ENCODE measurements around the gene CERS6.

DNA sequence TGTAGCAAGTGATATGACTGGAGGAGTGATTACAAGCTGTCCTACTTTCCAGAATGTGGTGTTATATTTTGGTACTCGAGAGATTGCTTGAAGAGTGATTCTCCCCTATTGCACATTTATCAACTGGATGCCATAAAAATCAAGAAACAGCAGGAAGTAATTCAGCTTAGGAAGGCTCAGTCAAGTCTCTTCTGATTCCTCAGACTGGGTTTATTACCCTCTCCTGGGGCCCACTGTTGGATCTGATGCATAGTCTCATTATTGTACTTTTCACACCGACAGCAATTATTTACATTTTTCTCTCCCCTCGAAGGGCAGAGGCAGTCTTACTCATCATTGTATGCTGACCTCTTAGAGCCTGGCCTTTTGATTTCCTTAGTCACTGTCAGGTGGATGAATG is 355.6 kb downstream of the CERS6 start:
- TF ChIP-seq EZH2 (IDR thresholded peaks at IDR 0.05; ENCODE audit: insufficient read depth, poor library complexity, severe bottlenecking) (no peak), EZH2phosphoT487 (IDR thresholded peaks at IDR 0.05; ENCODE audit: insufficient read depth, low read depth) (no peak)
